Liver (tissue), 3 donors: ENCODE data around the gene CABP4.

ENCODE experiments used
- FOXA1 ChIP-seq: IDR thresholded peaks from 2 replicates; pipeline ENCODE4 v1.6.1; 2016; ENCODE audit warnings: antibody characterized with exemption
- JUND ChIP-seq, 2 donors: IDR thresholded peaks; 2 replicates each; pipeline ENCODE4 v1.6.1; 2016; ENCODE audit warnings: antibody characterized with exemption in 2 of 2
- RAD21 ChIP-seq, 2 donors: IDR thresholded peaks; 2 replicates each; pipeline ENCODE4 v1.6.1; 2016; ENCODE audit warnings: antibody characterized with exemption in 2 of 2, mild to moderate bottlenecking in 2 of 2
- SP1 ChIP-seq: IDR thresholded peaks from 2 replicates; pipeline ENCODE4 v1.6.1; 2018; ENCODE audit warnings: antibody characterized with exemption, mild to moderate bottlenecking
- TAF1 ChIP-seq: conservative IDR thresholded peaks from 2 replicates; pipeline ENCODE4 v1.6.1; 2016; ENCODE audit warnings: antibody characterized with exemption, mild to moderate bottlenecking
- YY1 ChIP-seq: IDR thresholded peaks from 2 replicates; pipeline ENCODE4 v1.6.1; 2016; ENCODE audit warnings: antibody characterized with exemption, mild to moderate bottlenecking
- TF ChIP-seq, protein P1 (sequence below): fragments of 150-350 bp; IDR thresholded peaks from 2 replicates; pipeline ENCODE4 v1.5.1; 2017; ENCODE audit warnings: improper control_type of control experiment, low read depth, low read length; ENCODE audit not compliant: missing input control
- TF ChIP-seq, protein P2 (sequence below): IDR thresholded peaks from 2 replicates; pipeline ENCODE4 v1.6.1; 2016; ENCODE audit warnings: antibody characterized with exemption
- TF ChIP-seq, protein P3 (sequence below): IDR thresholded peaks from 2 replicates; pipeline ENCODE4 v1.6.1; 2016; ENCODE audit warnings: antibody characterized with exemption
- TF ChIP-seq, protein P4 (sequence below): IDR thresholded peaks from 2 replicates; pipeline ENCODE4 v1.6.1; 2016; ENCODE audit warnings: antibody characterized with exemption, mild to moderate bottlenecking
- TF ChIP-seq, protein P5 (sequence below): IDR thresholded peaks from 2 replicates; pipeline ENCODE4 v1.6.1; 2016; ENCODE audit warnings: antibody characterized with exemption
- donor health status: healthy.
- donor health status: healthy.

DNA sequence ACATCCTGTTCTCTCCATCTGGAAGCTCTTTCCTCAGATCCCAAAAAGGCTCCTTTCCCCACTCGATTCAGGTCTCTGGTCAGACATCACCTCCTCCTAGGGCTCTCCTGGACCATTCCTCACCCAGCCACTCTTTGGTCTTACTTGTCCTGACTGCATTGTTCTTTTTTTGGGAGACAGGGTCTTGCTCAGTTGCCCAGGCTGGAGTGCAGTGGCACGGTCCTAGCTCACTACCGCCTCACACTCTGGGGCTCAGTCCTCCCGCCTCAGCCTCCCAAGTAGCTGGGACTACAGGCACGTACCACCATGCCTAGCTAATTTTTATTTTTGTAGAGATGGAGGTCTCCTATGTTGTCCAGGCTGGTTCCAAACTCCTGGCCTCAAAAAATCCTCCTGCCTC is 9.6 kb upstream of the CABP4 start:
- TF ChIP-seq, protein P1, sequence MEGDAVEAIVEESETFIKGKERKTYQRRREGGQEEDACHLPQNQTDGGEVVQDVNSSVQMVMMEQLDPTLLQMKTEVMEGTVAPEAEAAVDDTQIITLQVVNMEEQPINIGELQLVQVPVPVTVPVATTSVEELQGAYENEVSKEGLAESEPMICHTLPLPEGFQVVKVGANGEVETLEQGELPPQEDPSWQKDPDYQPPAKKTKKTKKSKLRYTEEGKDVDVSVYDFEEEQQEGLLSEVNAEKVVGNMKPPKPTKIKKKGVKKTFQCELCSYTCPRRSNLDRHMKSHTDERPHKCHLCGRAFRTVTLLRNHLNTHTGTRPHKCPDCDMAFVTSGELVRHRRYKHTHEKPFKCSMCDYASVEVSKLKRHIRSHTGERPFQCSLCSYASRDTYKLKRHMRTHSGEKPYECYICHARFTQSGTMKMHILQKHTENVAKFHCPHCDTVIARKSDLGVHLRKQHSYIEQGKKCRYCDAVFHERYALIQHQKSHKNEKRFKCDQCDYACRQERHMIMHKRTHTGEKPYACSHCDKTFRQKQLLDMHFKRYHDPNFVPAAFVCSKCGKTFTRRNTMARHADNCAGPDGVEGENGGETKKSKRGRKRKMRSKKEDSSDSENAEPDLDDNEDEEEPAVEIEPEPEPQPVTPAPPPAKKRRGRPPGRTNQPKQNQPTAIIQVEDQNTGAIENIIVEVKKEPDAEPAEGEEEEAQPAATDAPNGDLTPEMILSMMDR: no peak
- TF ChIP-seq, protein P2, sequence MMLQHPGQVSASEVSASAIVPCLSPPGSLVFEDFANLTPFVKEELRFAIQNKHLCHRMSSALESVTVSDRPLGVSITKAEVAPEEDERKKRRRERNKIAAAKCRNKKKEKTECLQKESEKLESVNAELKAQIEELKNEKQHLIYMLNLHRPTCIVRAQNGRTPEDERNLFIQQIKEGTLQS: no peak
- TF ChIP-seq FOXA1 (no peak), SP1 (no peak), RAD21 (IDR thresholded peaks at IDR 0.05) (no peak), JUND (IDR thresholded peaks at IDR 0.05) (no peak), YY1 (no peak), TAF1 (no peak)
- TF ChIP-seq, protein P3, sequence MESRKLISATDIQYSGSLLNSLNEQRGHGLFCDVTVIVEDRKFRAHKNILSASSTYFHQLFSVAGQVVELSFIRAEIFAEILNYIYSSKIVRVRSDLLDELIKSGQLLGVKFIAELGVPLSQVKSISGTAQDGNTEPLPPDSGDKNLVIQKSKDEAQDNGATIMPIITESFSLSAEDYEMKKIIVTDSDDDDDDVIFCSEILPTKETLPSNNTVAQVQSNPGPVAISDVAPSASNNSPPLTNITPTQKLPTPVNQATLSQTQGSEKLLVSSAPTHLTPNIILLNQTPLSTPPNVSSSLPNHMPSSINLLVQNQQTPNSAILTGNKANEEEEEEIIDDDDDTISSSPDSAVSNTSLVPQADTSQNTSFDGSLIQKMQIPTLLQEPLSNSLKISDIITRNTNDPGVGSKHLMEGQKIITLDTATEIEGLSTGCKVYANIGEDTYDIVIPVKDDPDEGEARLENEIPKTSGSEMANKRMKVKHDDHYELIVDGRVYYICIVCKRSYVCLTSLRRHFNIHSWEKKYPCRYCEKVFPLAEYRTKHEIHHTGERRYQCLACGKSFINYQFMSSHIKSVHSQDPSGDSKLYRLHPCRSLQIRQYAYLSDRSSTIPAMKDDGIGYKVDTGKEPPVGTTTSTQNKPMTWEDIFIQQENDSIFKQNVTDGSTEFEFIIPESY: no peak
- TF ChIP-seq, protein P4, sequence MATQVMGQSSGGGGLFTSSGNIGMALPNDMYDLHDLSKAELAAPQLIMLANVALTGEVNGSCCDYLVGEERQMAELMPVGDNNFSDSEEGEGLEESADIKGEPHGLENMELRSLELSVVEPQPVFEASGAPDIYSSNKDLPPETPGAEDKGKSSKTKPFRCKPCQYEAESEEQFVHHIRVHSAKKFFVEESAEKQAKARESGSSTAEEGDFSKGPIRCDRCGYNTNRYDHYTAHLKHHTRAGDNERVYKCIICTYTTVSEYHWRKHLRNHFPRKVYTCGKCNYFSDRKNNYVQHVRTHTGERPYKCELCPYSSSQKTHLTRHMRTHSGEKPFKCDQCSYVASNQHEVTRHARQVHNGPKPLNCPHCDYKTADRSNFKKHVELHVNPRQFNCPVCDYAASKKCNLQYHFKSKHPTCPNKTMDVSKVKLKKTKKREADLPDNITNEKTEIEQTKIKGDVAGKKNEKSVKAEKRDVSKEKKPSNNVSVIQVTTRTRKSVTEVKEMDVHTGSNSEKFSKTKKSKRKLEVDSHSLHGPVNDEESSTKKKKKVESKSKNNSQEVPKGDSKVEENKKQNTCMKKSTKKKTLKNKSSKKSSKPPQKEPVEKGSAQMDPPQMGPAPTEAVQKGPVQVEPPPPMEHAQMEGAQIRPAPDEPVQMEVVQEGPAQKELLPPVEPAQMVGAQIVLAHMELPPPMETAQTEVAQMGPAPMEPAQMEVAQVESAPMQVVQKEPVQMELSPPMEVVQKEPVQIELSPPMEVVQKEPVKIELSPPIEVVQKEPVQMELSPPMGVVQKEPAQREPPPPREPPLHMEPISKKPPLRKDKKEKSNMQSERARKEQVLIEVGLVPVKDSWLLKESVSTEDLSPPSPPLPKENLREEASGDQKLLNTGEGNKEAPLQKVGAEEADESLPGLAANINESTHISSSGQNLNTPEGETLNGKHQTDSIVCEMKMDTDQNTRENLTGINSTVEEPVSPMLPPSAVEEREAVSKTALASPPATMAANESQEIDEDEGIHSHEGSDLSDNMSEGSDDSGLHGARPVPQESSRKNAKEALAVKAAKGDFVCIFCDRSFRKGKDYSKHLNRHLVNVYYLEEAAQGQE: no peak
- TF ChIP-seq, protein P5, sequence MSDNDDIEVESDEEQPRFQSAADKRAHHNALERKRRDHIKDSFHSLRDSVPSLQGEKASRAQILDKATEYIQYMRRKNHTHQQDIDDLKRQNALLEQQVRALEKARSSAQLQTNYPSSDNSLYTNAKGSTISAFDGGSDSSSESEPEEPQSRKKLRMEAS: no peak
